Stimulated activated CD8-positive, alpha-beta memory T cell treated with anti-CD3 and anti-CD28 coated beads, Interleukin-15, amount 100 ng/mL, for 4 hours (primary cell): ENCODE results near the gene DUSP1.
"Not testable (repeated sequence)": the region's sequence is repeated elsewhere in the genome, so short reads cannot be mapped to it uniquely, and the experiment has no call there.

Source experiments
- DNase-seq, 2 donors: peaks; one replicate each; pipeline ENCODE4 v3.0.0-alpha.2; 2020; ENCODE audit warnings: low read depth in 2 of 2

Gene DUSP1

GRCh38 chr5:172797771-172798191, 26.8 kb upstream of the DUSP1 start:
- no peak for DNase-seq

GRCh38 chr5:172796306-172796705, 25.3 kb upstream of the DUSP1 start:
- no peak for DNase-seq

- DNase-seq = no peak
These were observed 24.5 kb upstream of the DUSP1 start for GRCh38 chr5:172795318-172795977.

- DNase-seq = no peak
These were observed 22.8 kb upstream of the DUSP1 start for GRCh38 chr5:172793577-172794488.

- DNase-seq = no peak
These were observed 21.9 kb upstream of the DUSP1 start for GRCh38 chr5:172792701-172793570.

GRCh38 chr5:172791726-172792445, 20.9 kb upstream of the DUSP1 start:
- DNase-seq = no peak

- DNase-seq = no peak
These were observed 20.3 kb upstream of the DUSP1 start for GRCh38 chr5:172791286-172791685.

- no peak for DNase-seq
These were observed 19.5 kb upstream of the DUSP1 start for GRCh38 chr5:172790496-172790889.

- no peak for DNase-seq
These were observed 18.9 kb upstream of the DUSP1 start for GRCh38 chr5:172789687-172790495.

- DNase-seq = no peak
These were observed 18.0 kb upstream of the DUSP1 start for GRCh38 chr5:172788771-172789686.

GRCh38 chr5:172787538-172787937, 16.5 kb upstream of the DUSP1 start:
- not testable (repeated sequence) for DNase-seq

- no peak for DNase-seq
These were observed 15.9 kb upstream of the DUSP1 start for GRCh38 chr5:172786736-172787462.

GRCh38 chr5:172785429-172786088, 14.6 kb upstream of the DUSP1 start:
- no peak for DNase-seq

- not testable (repeated sequence) for DNase-seq
These were observed 13.2 kb upstream of the DUSP1 start for GRCh38 chr5:172784162-172784561.

GRCh38 chr5:172783319-172783718, 12.3 kb upstream of the DUSP1 start:
- not testable (repeated sequence) for DNase-seq

GRCh38 chr5:172782169-172783039, 11.4 kb upstream of the DUSP1 start:
- no peak for DNase-seq

- DNase-seq = no peak
These were observed 8.8 kb upstream of the DUSP1 start for GRCh38 chr5:172779691-172780341.
